ENCODE data around the gene PTCHD1. TPM values are rescaled to one million over a fixed set of nuclear protein-coding genes. Genes with fewer than 3 reads are reported as not detected.

Gene PTCHD1
- total RNA-seq, 1 donor from 2014 or later = not detected

DNA sequence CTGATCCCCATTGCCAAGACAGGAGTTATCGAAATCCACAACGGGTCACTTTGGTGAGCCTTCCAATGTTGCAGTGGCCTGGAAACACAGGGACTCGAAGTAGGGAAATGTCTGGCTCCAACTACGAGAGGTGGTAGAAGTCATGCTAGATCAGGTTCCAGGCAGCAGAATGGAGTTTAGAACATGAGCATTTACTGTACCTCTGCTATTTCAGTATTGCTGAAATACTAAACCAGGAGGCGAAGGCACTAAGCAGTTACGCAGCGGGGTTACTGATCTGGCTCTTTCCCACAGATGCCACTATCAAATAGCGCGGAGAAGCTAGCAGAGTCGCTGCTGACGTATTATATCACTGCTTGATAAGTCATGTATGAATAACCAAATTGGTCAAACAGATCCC lies 56.3 kb downstream of the PTCHD1 start:
- DNase-seq (ENCODE audit: low spot score) = no peak
- Mint-ChIP-seq H3K4me3 (no peak overlapping the region), H3K27ac (no peak overlapping the region), H3K36me3 (ENCODE audit: low read depth) (no peaks in the 10 kb centered on the region), H3K9me3 (no peaks in the 10 kb centered on the region), H3K27me3 (ENCODE audit: insufficient read depth) (no peaks in the 10 kb centered on the region), H3K4me1 (ENCODE audit: low read depth) (no peaks in the 10 kb centered on the region)
- intact Hi-C loops (cut with micrococcal nuclease) = no loop called here

DNA sequence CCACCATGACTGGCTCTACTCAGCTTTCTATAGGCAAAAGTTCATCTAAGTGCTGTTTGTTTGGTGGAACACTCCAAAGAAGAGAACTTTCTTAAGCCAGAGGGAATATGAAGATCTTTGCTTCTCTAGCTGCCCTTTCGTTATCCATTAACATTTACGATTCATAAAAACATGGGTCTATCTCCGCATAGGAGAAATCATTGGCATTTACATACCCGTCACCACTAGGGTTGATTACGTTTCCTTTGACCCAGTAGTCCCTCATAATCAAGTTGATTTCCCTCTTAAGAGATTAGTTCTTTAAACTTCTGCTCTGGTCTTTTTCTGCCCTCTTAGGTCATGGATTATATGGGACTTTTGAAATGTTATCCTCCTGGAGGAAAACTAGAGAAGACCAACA lies 57.5 kb downstream of the PTCHD1 start:
- H3K27me3 Mint-ChIP-seq (ENCODE audit: insufficient read depth) = no peaks in the 10 kb centered on the region
- DNase-seq (ENCODE audit: low spot score) = no peak
- intact Hi-C loops (cut with micrococcal nuclease) = no loop called here
- no peaks in the 10 kb centered on the region for H3K4me1 Mint-ChIP-seq (ENCODE audit: low read depth)
- H3K9me3 Mint-ChIP-seq = no peaks in the 10 kb centered on the region
- no peak overlapping the region for H3K27ac Mint-ChIP-seq
- H3K4me3 Mint-ChIP-seq = no peak overlapping the region
- H3K36me3 Mint-ChIP-seq (ENCODE audit: low read depth) = no peaks in the 10 kb centered on the region

DNA sequence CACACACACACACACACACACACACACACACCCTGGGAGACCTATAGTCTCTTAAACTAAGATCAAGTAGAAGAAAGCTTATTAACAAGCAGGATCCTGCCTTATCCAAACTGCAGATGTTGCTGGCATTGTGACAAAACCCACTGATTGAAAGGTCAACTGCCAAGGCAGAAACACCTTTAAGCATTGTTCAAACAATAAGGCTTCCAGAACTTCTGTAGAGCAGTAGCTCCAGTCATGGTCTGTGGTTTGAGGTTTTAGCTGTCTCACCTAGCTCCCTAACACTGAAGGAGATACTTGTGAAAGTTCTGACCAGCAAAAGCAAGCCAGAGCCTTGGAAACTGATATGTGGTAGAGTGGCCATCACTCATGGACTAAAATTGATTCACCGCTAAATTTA lies 59.8 kb downstream of the PTCHD1 start:
- Mint-ChIP-seq H3K36me3 (ENCODE audit: low read depth) (no peaks in the 10 kb centered on the region), H3K27me3 (ENCODE audit: insufficient read depth) (no peaks in the 10 kb centered on the region), H3K4me3 (no peak overlapping the region), H3K9me3 (no peaks in the 10 kb centered on the region), H3K4me1 (ENCODE audit: low read depth) (no peaks in the 10 kb centered on the region), H3K27ac (no peak overlapping the region)
- no peak for DNase-seq (ENCODE audit: low spot score)
- intact Hi-C loops (cut with micrococcal nuclease) = no loop called here

DNA sequence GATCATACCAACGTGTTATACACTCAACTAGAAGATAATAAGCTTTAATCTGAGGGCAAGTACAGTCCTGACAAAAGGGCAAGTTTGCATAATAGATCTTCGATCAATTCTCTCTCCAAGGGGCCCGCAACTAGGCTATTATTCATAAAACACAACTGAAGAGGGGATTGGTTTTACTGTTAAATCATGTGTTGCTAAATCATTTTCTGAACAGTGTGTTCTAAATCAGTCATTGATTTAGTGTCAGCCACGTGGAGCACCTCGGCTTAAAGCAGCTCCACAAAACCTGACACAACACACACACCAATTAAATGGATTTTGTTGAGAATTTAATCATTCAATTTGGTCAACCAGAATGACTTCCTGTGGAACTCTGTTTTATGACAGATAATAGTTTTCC lies 61.6 kb downstream of the PTCHD1 start:
- DNase-seq (ENCODE audit: low spot score) = no peak
- Mint-ChIP-seq H3K27ac (no peak overlapping the region), H3K36me3 (ENCODE audit: low read depth) (no peaks in the 10 kb centered on the region), H3K4me1 (ENCODE audit: low read depth) (no peaks in the 10 kb centered on the region), H3K9me3 (no peaks in the 10 kb centered on the region), H3K27me3 (ENCODE audit: insufficient read depth) (no peaks in the 10 kb centered on the region), H3K4me3 (no peak overlapping the region)
- intact Hi-C loops (cut with micrococcal nuclease) = no loop called here

DNA sequence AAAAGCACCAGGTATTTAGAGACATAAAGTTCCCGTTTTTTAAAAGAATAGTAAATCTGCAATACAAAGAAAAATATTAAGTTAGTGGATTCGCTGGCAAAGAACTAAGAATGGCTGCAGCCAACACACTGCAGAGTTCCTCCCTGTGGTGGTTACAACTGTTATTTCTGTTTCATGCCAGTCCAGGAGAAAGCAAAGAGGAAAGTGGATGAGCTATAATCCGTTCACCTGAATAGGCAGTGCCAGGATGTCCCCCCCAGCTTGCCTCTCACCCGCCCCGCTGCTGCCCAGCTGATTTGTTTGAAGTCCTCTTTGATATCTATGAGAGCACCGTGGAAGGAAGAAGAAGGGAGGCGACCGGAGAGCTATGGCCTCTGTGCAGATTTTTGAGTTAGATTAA lies 63.9 kb downstream of the PTCHD1 start:
- Mint-ChIP-seq H3K27ac (no peak overlapping the region), H3K36me3 (ENCODE audit: low read depth) (no peaks in the 10 kb centered on the region), H3K4me1 (ENCODE audit: low read depth) (no peaks in the 10 kb centered on the region), H3K4me3 (no peak overlapping the region), H3K9me3 (no peaks in the 10 kb centered on the region), H3K27me3 (ENCODE audit: insufficient read depth) (no peaks in the 10 kb centered on the region)
- intact Hi-C loops (cut with micrococcal nuclease) = no loop called here
- no peak for DNase-seq (ENCODE audit: low spot score)

DNA sequence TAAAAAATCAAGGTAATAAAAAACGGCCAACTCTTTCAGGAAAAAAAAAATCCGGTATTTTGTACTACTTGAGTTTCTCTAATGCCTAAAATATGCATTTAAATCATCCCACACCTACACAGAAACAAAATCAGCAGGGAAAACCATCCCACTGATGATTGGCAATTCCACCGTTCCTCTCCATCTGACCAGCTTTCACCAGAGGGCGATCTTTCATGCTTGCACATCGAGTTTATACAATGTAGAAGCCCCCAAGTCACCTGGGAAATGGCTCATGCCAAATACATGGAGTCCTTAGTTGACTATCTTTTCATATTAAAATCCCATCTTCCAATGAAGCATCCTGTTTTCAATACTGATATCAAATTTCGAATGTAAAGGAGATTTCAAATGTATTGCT lies 69.2 kb downstream of the PTCHD1 start:
- no peaks in the 10 kb centered on the region for H3K4me1 Mint-ChIP-seq (ENCODE audit: low read depth)
- intact Hi-C loops (cut with micrococcal nuclease) = no loop called here
- H3K36me3 Mint-ChIP-seq (ENCODE audit: low read depth) = no peaks in the 10 kb centered on the region
- H3K27me3 Mint-ChIP-seq (ENCODE audit: insufficient read depth) = no peaks in the 10 kb centered on the region
- DNase-seq (ENCODE audit: low spot score) = no peak
- no peak overlapping the region for H3K4me3 Mint-ChIP-seq
- H3K27ac Mint-ChIP-seq = no peak overlapping the region
- no peaks in the 10 kb centered on the region for H3K9me3 Mint-ChIP-seq

DNA sequence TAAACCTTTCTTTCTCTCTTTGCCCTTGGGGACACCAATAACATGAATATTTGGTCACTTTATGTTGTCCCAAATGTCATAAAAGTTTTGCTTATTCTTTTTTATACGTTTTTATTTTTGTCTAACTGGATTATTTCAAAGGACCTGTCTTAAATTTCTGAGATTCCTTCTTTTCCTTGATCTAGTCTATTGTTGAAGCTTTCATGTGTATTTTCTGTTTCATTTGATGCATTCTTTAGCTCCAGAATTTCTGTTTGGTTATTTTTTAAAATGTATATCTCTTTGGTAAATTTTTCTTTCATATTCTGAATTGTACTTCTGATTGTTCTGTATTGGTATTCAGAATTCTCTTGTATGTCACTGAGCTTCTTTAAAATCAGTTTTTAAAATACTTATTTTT lies 88.3 kb downstream of the PTCHD1 start:
- Mint-ChIP-seq H3K4me3 (no peak overlapping the region), H3K9me3 (peaks cover 15% of the 10 kb centered on the region), H3K27ac (no peak overlapping the region), H3K36me3 (ENCODE audit: low read depth) (no peaks in the 10 kb centered on the region), H3K4me1 (ENCODE audit: low read depth) (no peaks in the 10 kb centered on the region), H3K27me3 (ENCODE audit: insufficient read depth) (no peaks in the 10 kb centered on the region)
- DNase-seq (ENCODE audit: low spot score) = no peak
- intact Hi-C loops (cut with micrococcal nuclease) = no loop called here

DNA sequence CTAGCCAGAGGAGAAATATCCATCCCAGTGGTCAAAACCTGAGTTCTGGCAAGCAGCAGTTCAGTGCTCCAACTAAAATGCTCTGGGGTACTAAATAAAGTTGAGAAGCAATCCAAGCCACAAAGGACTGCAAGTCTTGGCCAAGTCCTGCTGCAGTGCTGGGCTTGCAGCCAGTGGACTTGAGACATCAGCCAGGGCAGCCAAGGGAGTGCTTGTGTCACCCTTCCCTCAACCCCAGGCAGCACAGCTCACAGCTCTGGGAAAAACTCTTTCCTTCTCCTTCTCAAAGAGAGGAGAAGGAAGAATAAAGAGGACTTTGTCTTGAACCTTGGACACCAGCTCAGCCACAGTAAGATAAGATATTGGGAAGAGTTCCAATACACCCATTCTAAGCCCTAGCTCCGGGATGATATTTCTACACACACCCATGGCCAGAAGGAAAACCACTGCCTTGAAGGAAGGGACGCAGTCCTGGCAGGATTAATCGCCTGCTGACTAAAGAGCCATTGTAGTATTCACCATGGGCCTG lies 99.8 kb downstream of the PTCHD1 start:
- H3K27ac Mint-ChIP-seq = no peak overlapping the region
- H3K4me1 Mint-ChIP-seq (ENCODE audit: low read depth) = no peaks in the 10 kb centered on the region
- intact Hi-C loops (cut with micrococcal nuclease) = no loop called here
- no peaks in the 10 kb centered on the region for H3K36me3 Mint-ChIP-seq (ENCODE audit: low read depth)
- no peak for DNase-seq (ENCODE audit: low spot score)
- no peaks in the 10 kb centered on the region for H3K27me3 Mint-ChIP-seq (ENCODE audit: insufficient read depth)
- H3K9me3 Mint-ChIP-seq = peaks cover 3% of the 10 kb centered on the region
- no peak overlapping the region for H3K4me3 Mint-ChIP-seq

DNA sequence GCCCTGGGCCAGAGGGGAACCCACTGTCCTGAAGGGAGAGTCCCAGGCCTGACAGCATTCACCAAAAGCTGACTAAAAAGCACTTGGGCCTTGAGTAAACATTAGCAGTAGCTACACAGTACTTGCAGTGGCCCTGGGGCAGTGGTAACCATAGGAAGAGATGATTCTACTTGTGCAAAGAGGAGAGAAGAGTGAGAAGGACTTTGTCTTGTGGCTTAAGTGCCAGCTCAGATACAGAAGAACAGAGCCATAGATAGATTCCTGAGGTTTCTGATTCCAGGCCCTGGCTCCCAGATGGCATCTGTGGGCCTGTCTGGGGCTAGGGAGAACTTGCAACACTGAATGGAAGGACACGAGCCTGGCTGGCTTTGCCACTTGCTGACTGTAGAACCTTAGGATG lies 100.5 kb downstream of the PTCHD1 start:
- H3K36me3 Mint-ChIP-seq (ENCODE audit: low read depth) = no peaks in the 10 kb centered on the region
- peaks cover 3% of the 10 kb centered on the region for H3K9me3 Mint-ChIP-seq
- H3K4me3 Mint-ChIP-seq = no peak overlapping the region
- no peaks in the 10 kb centered on the region for H3K4me1 Mint-ChIP-seq (ENCODE audit: low read depth)
- no peak overlapping the region for H3K27ac Mint-ChIP-seq
- intact Hi-C loops (cut with micrococcal nuclease) = no loop called here
- H3K27me3 Mint-ChIP-seq (ENCODE audit: insufficient read depth) = no peaks in the 10 kb centered on the region
- DNase-seq (ENCODE audit: low spot score) = no peak

DNA sequence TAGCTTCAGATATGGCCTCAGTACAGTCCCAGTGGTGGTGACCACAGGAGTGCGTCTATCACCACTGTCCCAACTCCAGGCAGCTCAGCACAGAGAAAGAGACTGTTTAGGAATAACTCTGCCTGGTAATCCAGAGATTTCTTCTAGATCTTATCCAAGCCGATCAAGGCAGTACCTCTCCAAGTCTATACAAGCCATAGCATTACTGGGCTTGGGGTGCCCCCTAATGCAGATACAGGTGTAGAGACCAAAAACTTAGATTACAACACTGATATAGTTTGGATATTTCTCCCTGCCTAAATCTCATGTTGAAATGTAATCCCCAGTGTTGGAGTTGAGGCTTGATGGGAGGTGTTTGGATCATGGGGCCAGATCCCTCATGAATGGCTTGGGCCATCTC lies 100.9 kb downstream of the PTCHD1 start:
- Mint-ChIP-seq H3K4me1 (ENCODE audit: low read depth) (no peaks in the 10 kb centered on the region), H3K9me3 (peaks cover 3% of the 10 kb centered on the region), H3K36me3 (ENCODE audit: low read depth) (no peaks in the 10 kb centered on the region), H3K27me3 (ENCODE audit: insufficient read depth) (no peaks in the 10 kb centered on the region), H3K4me3 (no peak overlapping the region), H3K27ac (no peak overlapping the region)
- no peak for DNase-seq (ENCODE audit: low spot score)
- intact Hi-C loops (cut with micrococcal nuclease) = no loop called here

DNA sequence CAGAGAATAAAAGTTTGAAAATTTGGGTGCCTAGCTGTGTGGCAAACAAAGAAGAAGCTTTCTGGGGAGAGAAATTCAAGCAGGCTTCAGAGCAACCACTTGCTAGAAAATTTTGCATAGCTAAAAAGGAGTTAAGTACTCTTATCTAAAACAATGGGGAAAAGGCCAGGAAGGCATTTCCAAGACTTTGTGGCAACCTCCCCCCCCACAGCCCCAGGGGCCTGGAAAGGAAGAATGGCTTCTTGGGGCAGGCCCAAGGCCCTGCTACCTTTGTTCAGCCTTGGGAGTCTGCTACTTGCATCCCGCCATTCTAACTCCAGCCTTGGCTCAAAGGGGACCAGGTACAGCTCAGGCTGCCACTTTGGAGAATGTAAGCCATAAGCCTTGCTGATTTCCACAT lies 102.2 kb downstream of the PTCHD1 start:
- DNase-seq (ENCODE audit: low spot score) = no peak
- H3K4me3 Mint-ChIP-seq = no peak overlapping the region
- no peaks in the 10 kb centered on the region for H3K4me1 Mint-ChIP-seq (ENCODE audit: low read depth)
- intact Hi-C loops (cut with micrococcal nuclease) = no loop called here
- H3K27ac Mint-ChIP-seq = no peak overlapping the region
- peaks cover 3% of the 10 kb centered on the region for H3K9me3 Mint-ChIP-seq
- H3K27me3 Mint-ChIP-seq (ENCODE audit: insufficient read depth) = no peaks in the 10 kb centered on the region
- no peaks in the 10 kb centered on the region for H3K36me3 Mint-ChIP-seq (ENCODE audit: low read depth)

DNA sequence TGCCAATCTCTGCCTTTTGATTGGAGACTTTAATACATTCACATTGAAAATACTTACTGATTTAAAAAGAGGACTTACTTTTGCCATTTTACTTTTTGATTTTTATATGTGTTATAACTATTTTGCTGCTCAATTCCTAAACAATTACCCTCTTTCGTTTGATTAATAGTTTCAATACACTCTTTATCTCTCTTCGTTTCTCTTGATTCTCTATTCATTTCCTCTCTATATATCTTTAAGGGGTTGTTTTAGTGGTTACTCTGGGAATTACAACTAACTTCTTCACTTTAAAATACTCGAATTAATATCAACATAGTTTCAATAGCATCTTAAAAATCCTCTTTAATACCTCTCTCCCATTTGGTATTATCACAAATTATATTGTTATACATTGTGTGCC lies 116.6 kb downstream of the PTCHD1 start:
- Mint-ChIP-seq H3K27ac (no peak overlapping the region), H3K27me3 (ENCODE audit: insufficient read depth) (no peaks in the 10 kb centered on the region), H3K9me3 (no peaks in the 10 kb centered on the region), H3K4me3 (no peak overlapping the region), H3K36me3 (ENCODE audit: low read depth) (no peaks in the 10 kb centered on the region), H3K4me1 (ENCODE audit: low read depth) (no peaks in the 10 kb centered on the region)
- no peak for DNase-seq (ENCODE audit: low spot score)
- intact Hi-C loops (cut with micrococcal nuclease) = no loop called here

All from activated T-helper 1 cell treated with anti-CD3 and anti-CD28 coated beads, Interleukin-12 subunit alpha, Interleukin-12 subunit beta, Interleukin-2, Interleukin-4 antibody, amounts not matched to agents 30 ng/mL and 10 ng/mL and 1 ng/mL, durations not matched to agents 14 hours and 24 hours and 36 hours (primary cell).